Lower leg skin (tissue), 4 donors: ENCODE results near the gene ZNF385D. TPM values are rescaled to one million over a fixed set of nuclear protein-coding genes. Genes with fewer than 3 reads are reported as not detected.
"Not testable (repeated sequence)": the region's sequence is repeated elsewhere in the genome, so short reads cannot be mapped to it uniquely, and the experiment has no call there.

Experiments used
- DNase-seq, 2 donors: peaks; one replicate each; pipeline ENCODE4 v3.0.0-alpha.2; 2019; ENCODE audit warnings: low spot score in 2 of 2
- H3K4me3 ChIP-seq: fragments of 200-600 bp; sonication (generic); 2 replicates; pipeline ENCODE4 v1.5.1; 2017; ENCODE audit warnings: mild to moderate bottlenecking, low read depth; ENCODE audit not compliant: poor library complexity, severe bottlenecking
- POLR2A ChIP-seq, 2 donors: fragments of 450-650 bp; IDR thresholded peaks; one replicate each; pipeline ENCODE4 v1.6.1; 2016 to 2017; ENCODE audit warnings: antibody characterized with exemption in 2 of 2, mild to moderate bottlenecking in 1 of 2, moderate library complexity in 1 of 2
- WGBS, 2 donors: methylation state at CpG; one replicate each; pipeline ENCODE4 v1.1.5; 2018; 5-methylcytosine and 5-hydroxymethylcytosine counted together
- intact Hi-C: fragments of 100-400 bp; cut with DNase I; formaldehyde crosslinking; loops from one replicate; pipeline ENCODE4 v1.15.0; 2023; ENCODE audit warnings: low total_unique reads
- total RNA-seq, 4 donors: library from RNA; depleted of rRNA; stranded (reverse); fragments of >200 nt; gene quantifications; one replicate each; pipeline ENCODE4 v1.1.0, GENCODE V29; 2016
- TF ChIP-seq, protein P1 (sequence below), 3 donors: fragments of 450-650 bp; IDR thresholded peaks; one replicate each; pipeline ENCODE4 v1.5.1; 2016; ENCODE audit warnings: antibody characterized with exemption in 3 of 3, mild to moderate bottlenecking in 3 of 3, moderate library complexity in 2 of 3

ZNF385D gene
- total RNA-seq, 4 donors from 2014 or later = 0.38 to 4.2 (median 2.1) TPM

DNA sequence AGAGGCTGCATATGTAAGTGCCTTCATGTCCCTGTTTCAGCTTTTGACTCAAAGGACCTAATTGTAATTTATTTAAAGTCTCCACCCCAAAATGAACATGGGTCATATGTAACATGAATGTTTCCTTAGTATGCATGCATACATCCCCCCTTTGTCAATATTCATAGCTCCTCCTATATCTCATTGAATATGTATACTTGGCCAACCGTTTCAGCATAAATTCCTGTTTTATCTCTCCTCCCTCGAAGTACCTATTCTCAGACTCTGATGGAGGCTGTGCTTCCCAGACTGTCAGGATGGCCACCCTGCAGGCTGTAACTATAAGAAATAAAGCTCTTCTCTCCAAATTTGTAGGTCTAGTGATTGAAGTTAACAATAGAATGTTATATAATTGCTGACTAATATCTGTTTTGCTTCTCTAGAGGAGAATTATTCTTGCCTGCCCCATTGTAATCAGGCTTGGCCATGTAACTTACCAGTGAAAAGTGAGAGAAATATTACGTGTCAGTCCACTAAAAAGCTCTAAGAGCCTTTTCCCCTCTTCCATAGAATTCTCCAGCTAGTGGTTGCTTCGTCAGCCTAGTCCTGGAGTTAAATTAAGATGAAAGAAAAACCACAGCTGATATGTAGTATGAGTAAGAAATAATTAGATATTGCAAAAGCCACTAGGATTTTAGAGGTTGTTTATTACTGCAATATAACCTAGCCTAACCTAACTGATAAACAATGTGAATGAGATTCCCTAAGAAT is 245.1 kb downstream of the ZNF385D start:
- H3K4me3 ChIP-seq = no peak overlapping the region
- no peak for TF ChIP-seq POLR2A (IDR thresholded peaks at IDR 0.05)
- TF ChIP-seq, protein P1, sequence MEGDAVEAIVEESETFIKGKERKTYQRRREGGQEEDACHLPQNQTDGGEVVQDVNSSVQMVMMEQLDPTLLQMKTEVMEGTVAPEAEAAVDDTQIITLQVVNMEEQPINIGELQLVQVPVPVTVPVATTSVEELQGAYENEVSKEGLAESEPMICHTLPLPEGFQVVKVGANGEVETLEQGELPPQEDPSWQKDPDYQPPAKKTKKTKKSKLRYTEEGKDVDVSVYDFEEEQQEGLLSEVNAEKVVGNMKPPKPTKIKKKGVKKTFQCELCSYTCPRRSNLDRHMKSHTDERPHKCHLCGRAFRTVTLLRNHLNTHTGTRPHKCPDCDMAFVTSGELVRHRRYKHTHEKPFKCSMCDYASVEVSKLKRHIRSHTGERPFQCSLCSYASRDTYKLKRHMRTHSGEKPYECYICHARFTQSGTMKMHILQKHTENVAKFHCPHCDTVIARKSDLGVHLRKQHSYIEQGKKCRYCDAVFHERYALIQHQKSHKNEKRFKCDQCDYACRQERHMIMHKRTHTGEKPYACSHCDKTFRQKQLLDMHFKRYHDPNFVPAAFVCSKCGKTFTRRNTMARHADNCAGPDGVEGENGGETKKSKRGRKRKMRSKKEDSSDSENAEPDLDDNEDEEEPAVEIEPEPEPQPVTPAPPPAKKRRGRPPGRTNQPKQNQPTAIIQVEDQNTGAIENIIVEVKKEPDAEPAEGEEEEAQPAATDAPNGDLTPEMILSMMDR (IDR thresholded peaks at IDR 0.05) = no peak
- WGBS, 2 donors = 62 to 86% methylated on average over 4 of the region's 4 CpGs
- intact Hi-C loops = no loop called here
- DNase-seq = no peak

DNA sequence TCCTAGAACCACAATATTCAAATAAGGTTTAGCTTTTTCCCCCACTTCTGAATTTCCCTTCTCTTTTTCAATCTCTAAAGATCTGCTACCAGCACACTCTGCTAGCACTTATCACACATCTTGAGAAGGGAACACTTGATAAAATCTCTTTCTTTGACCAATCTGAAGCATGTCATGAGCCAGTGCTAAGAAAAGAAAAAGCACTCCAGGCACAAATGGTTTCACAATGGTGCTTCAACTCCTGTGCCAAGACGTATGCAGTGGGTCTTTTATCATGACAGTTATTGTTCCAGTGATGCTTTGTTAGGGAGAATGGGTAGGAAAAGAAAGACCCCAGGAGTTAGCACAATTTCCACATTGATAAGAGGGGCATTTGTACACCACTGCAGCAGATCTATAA is 248.4 kb downstream of the ZNF385D start:
- TF ChIP-seq, protein P1 (IDR thresholded peaks at IDR 0.05) = no peak
- TF ChIP-seq POLR2A (IDR thresholded peaks at IDR 0.05) = no peak

DNA sequence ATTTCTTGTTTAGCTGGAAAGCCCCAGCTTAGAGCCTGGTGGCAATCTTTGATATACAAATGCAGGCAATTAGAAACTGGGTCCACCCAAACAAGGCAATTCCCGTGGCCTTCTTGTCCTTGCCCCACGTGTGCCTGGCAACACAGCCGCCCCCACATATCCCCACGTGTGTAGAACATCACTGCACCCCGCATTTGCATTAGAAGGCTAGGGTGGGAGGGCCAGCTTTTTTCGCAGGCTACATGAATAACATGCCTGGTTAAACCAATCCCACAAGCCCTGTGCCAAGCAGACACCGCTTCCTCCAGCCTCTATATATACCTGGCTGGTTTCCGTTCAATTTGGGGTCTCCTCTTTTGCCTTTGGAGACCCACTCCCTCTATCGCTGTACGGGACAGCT is 250.2 kb downstream of the ZNF385D start:
- intact Hi-C loops = no loop called here
- no peak for DNase-seq
- H3K4me3 ChIP-seq = no peak overlapping the region
- no peak for TF ChIP-seq POLR2A (IDR thresholded peaks at IDR 0.05)
- TF ChIP-seq, protein P1 (IDR thresholded peaks at IDR 0.05) = no peak
- 81 to 82% methylated on average over 10 of the region's 10 CpGs for WGBS, 2 donors

More for the DNA sequence above, 248.4 kb downstream of the ZNF385D start:
- no peak overlapping the region for H3K4me3 ChIP-seq
- 25 to 48% methylated on average over 1 of the region's 1 CpG for WGBS, 2 donors
- DNase-seq = no peak
- intact Hi-C loops = no loop called here

DNA sequence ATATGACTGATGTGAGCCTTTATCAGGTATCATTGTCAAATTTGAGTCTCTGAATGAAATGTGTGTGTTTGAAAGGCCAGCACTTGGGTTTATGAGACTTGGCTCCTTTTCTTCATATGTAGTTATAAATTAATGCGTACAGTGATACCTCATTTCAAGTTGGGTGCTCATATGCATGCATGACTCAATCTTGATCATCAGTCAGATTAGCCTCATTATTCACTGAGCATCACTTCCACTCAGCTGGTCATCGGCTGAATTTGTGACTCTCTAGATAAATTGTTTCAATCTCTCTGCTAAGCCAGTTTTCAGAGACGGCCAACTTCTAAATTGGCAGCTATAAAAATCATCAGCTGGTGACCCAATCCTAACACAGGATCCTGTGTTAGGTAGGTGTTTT is 260.3 kb downstream of the ZNF385D start:
- H3K4me3 ChIP-seq, DNase-seq, intact Hi-C loops: not testable (repeated sequence)
- WGBS, 2 donors = 88% methylated on average over 1 of the region's 3 CpGs; no CpG with 5 or more reads in 1 of the 2 donors

DNA sequence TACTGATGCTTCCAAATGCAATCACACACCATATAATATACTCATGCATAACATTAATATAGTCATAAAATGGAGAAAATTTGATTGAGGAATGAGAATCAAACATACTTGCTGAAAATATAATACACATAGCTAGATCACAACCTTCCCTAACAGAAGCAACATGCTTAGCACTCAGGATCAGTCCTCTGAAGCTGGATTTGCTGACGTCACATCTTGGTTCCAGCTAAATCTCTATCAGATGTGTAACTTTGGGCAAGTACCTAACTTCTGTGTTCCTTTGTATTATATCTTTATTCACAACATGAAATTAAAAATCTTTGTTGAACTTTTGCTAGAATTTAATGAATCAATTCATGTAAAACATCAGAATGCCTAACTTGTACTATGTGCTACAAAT is 263.5 kb downstream of the ZNF385D start:
- WGBS, 2 donors = 21 to 91% methylated on average over 1 of the region's 1 CpG
- TF ChIP-seq POLR2A (IDR thresholded peaks at IDR 0.05) = no peak
- TF ChIP-seq, protein P1 (IDR thresholded peaks at IDR 0.05) = no peak
- no peak for DNase-seq
- intact Hi-C loops = no loop called here
- no peak overlapping the region for H3K4me3 ChIP-seq

DNA sequence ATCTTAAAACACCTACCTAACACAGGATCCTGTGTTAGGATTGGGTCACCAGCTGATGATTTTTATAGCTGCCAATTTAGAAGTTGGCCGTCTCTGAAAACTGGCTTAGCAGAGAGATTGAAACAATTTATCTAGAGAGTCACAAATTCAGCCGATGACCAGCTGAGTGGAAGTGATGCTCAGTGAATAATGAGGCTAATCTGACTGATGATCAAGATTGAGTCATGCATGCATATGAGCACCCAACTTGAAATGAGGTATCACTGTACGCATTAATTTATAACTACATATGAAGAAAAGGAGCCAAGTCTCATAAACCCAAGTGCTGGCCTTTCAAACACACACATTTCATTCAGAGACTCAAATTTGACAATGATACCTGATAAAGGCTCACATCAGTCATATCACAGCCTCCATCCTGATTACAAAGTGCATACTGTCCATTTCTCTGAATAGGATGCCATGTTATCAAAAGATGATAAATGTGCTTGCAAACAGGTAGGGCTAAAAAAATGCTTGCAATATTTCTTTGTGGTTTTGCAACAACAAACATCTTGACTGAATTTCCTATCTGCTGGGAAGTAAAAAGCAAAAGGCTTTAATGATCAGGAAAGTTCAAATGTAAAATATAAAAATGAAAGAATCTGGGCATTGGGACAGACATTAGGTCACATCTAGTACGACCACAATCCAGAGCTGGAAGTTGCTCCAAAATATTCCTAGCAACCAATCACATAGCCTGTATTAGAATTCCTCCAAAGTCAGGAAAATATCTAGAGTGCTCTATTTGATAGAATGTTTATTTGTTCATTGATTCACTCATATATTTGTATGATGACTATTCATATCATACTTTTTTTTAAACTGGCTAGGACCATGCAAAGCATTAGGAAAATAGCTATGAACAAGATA is 264.7 kb downstream of the ZNF385D start:
- intact Hi-C loops, DNase-seq, H3K4me3 ChIP-seq: not testable (repeated sequence)
- 58 to 67% methylated on average over 2 of the region's 4 CpGs for WGBS, 2 donors
